Measurements from ENCODE around the gene FSIP2.

Gene FSIP2

GRCh38 chr2:185757356-185757755 is 18.8 kb downstream of the FSIP2 start:
- Histone ChIP-seq H3K4me1 (peaks cover 0 to 10% (median 0%) of the 10 kb centered on the region in 10 experiments; a peak in 5 of 20 replicates), H3K9ac (no peak overlapping the region), H3K4me3 (no peak overlapping the region), H3K9me3 (replicated peaks in 1 of 11) (no peaks in the 10 kb centered on the region), H4K20me1 (no peaks in the 10 kb centered on the region), H3K4me2 (no peak overlapping the region), H3K27ac (no peak overlapping the region), H3K27me3 (no peaks in the 10 kb centered on the region), H3K36me3 (no peaks in the 10 kb centered on the region)
- no peak for TF ChIP-seq Cebpa-rat (IDR thresholded peaks at IDR 0.05)

GRCh38 chr2:185771396-185771795 is 32.8 kb downstream of the FSIP2 start:
- Histone ChIP-seq H3K9ac (no peak overlapping the region), H3K27me3 (no peaks in the 10 kb centered on the region), H3K4me3 (no peak overlapping the region), H3K36me3 (no peaks in the 10 kb centered on the region; a peak in 1 of 22 replicates), H3K4me1 (no peaks in the 10 kb centered on the region), H3K4me2 (no peak overlapping the region), H3K9me3 (replicated peaks in 1 of 11) (peaks cover 40 to 64% (median 47%) of the 10 kb centered on the region in 11 experiments), H4K20me1 (no peaks in the 10 kb centered on the region), H3K27ac (no peak overlapping the region)
- no peak for TF ChIP-seq Cebpa-rat (IDR thresholded peaks at IDR 0.05)

GRCh38 chr2:185780890-185781289 is 42.3 kb downstream of the FSIP2 start:
- peaks cover 0 to 17% (median 0%) of the 10 kb centered on the region in 10 experiments; a peak in 3 of 20 replicates for H3K4me1 ChIP-seq
- H3K27me3 ChIP-seq = no peaks in the 10 kb centered on the region
- TF ChIP-seq Cebpa-rat (IDR thresholded peaks at IDR 0.05) = no peak
- no peak overlapping the region for H3K4me3 ChIP-seq
- H3K4me2 ChIP-seq = no peak overlapping the region
- H3K27ac ChIP-seq = no peak overlapping the region
- no peaks in the 10 kb centered on the region for H4K20me1 ChIP-seq
- H3K9ac ChIP-seq = no peak overlapping the region
- H3K36me3 ChIP-seq = no peaks in the 10 kb centered on the region
- H3K9me3 ChIP-seq (replicated peaks in 1 of 11) = peaks cover 0 to 8% (median 1%) of the 10 kb centered on the region in 11 experiments; a peak in 7 of 22 replicates

GRCh38 chr2:185782223-185782769 is 43.7 kb downstream of the FSIP2 start:
- Histone ChIP-seq H3K4me3 (no peak overlapping the region), H4K20me1 (no peaks in the 10 kb centered on the region), H3K9me3 (replicated peaks in 1 of 11) (no peaks in the 10 kb centered on the region), H3K27ac (no peak overlapping the region), H3K4me2 (peak overlapping the region in 2 of 11 experiments; percentile 11 to 45; a peak in 3 of 22 replicates), H3K9ac (no peak overlapping the region), H3K36me3 (no peaks in the 10 kb centered on the region), H3K27me3 (no peaks in the 10 kb centered on the region), H3K4me1 (peaks cover 0 to 17% (median 0%) of the 10 kb centered on the region in 10 experiments; a peak in 3 of 20 replicates)
- TF ChIP-seq Cebpa-rat (IDR thresholded peaks at IDR 0.05) = no peak

- Histone ChIP-seq H3K4me2 (no peak overlapping the region), H4K20me1 (no peaks in the 10 kb centered on the region), H3K36me3 (no peaks in the 10 kb centered on the region), H3K27ac (no peak overlapping the region), H3K9ac (no peak overlapping the region), H3K9me3 (replicated peaks in 1 of 11) (no peaks in the 10 kb centered on the region), H3K4me3 (no peak overlapping the region), H3K27me3 (no peaks in the 10 kb centered on the region), H3K4me1 (peaks cover 0 to 17% (median 0%) of the 10 kb centered on the region in 10 experiments; a peak in 3 of 20 replicates)
- TF ChIP-seq Cebpa-rat (IDR thresholded peaks at IDR 0.05) = no peak
These were observed 46.6 kb downstream of the FSIP2 start for GRCh38 chr2:185785156-185785555.

GRCh38 chr2:185785851-185786473 is 47.4 kb downstream of the FSIP2 start:
- Histone ChIP-seq H3K9ac (no peak overlapping the region), H4K20me1 (no peaks in the 10 kb centered on the region), H3K27me3 (no peaks in the 10 kb centered on the region), H3K27ac (no peak overlapping the region), H3K4me1 (peaks cover 0 to 17% (median 0%) of the 10 kb centered on the region in 10 experiments; a peak in 3 of 20 replicates), H3K4me3 (no peak overlapping the region), H3K9me3 (replicated peaks in 1 of 11) (no peaks in the 10 kb centered on the region), H3K4me2 (no peak overlapping the region), H3K36me3 (no peaks in the 10 kb centered on the region)
- TF ChIP-seq Cebpa-rat (IDR thresholded peaks at IDR 0.05) = no peak

GRCh38 chr2:185787227-185788145 is 48.9 kb downstream of the FSIP2 start:
- H3K27ac ChIP-seq = no peak overlapping the region
- H3K9me3 ChIP-seq (replicated peaks in 1 of 11) = no peaks in the 10 kb centered on the region
- no peak overlapping the region for H3K9ac ChIP-seq
- H3K4me2 ChIP-seq = no peak overlapping the region
- no peak overlapping the region for H3K4me3 ChIP-seq
- no peaks in the 10 kb centered on the region for H3K36me3 ChIP-seq
- no peaks in the 10 kb centered on the region for H4K20me1 ChIP-seq
- H3K27me3 ChIP-seq = no peaks in the 10 kb centered on the region
- no peak for TF ChIP-seq Cebpa-rat (IDR thresholded peaks at IDR 0.05)
- peaks cover 0 to 8% (median 0%) of the 10 kb centered on the region in 10 experiments; a peak in 3 of 20 replicates for H3K4me1 ChIP-seq

- H3K4me2 ChIP-seq = no peak overlapping the region
- no peaks in the 10 kb centered on the region for H3K27me3 ChIP-seq
- H3K4me1 ChIP-seq = 0 out of 20 replicates have a peak, but pooled peaks cover 0 to 3% (median 0%) of the 10 kb centered on the region in 10 experiments
- no peak for TF ChIP-seq Cebpa-rat (IDR thresholded peaks at IDR 0.05)
- H4K20me1 ChIP-seq = no peaks in the 10 kb centered on the region
- H3K36me3 ChIP-seq = no peaks in the 10 kb centered on the region
- no peaks in the 10 kb centered on the region for H3K9me3 ChIP-seq (replicated peaks in 1 of 11)
- no peak overlapping the region for H3K4me3 ChIP-seq
- no peak overlapping the region for H3K9ac ChIP-seq
- no peak overlapping the region for H3K27ac ChIP-seq
These were observed 51.8 kb downstream of the FSIP2 start for GRCh38 chr2:185790361-185790760.
